GM21423 (cell line): Measurements from ENCODE around the gene DMKN.
"Not testable (repeated sequence)": the region's sequence is repeated elsewhere in the genome, so short reads cannot be mapped to it uniquely, and the experiment has no call there.

ENCODE experiments used
- ATAC-seq: cut with Tn5 transposase; IDR thresholded peaks from one replicate; pipeline ENCODE4 v1.9.1; 2021; ENCODE audit warnings: mild to moderate bottlenecking, moderate library complexity; ENCODE audit not compliant: unreplicated experiment

The DMKN gene

DNA sequence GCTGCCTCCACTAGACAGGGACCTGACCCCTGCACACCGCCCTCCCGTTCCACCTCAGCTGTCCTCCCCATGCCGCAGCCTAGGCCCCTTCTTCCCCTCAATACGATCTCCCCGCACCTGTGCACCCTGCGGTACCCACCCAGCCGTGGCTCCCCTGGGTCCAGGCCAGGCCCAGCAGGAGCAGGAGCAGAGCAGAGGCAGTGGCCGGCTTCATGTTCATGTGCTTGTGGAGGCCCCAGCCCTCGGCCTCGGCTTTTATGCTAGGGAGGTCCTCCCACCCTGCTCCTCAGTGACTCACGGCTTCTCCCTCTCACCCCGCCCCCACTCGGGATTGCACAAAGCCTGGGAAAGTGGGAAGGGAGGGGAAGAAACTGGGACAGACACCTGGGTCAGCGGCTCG is 11.8 kb downstream of the DMKN start:
- no peak for ATAC-seq

DNA sequence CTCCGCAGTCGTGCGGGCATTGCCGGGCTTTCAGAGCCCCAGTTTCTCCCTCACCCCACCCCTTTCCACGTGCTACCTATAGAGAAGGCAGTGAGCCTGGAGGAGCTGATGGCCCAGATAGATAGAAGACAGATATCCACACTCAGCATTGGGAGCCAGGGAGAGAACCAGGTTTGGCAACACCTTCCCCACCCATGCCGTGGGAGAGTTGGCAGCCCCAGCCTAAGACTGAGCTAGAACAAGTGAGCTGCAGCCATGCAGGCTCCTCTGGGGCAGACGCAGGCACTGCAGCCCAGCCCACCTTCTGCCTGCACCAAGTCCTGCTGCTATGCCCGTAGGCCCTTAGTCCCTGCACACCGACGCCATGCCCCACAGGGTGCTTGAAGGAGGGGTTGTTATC is 12.8 kb downstream of the DMKN start:
- no peak for ATAC-seq

DNA sequence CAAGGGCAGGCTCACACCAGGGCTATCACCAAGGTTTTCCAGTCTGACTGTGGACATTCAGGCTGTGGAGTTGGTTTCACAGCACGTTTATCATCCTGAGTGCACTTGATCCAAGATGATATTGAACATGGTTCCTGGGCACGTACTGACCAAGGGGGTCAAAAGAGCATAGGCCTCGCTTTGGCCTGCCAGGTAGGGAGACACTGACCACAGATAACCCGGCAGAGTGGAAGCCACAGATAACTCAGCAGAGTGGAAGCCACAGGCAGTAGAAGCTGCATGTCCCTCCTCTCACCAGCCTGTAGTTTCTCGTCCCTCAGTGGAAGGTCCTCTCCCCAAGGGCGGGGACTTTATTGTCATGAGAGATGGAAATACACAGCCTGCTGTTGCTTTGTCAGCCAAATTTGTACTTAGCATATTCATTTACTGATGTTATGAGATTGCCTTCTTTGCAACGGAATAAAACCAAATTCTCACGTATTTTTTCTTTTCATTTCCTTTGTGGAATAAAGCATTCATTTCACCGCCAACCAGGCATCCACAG is 14.4 kb downstream of the DMKN start:
- no peak for ATAC-seq

DNA sequence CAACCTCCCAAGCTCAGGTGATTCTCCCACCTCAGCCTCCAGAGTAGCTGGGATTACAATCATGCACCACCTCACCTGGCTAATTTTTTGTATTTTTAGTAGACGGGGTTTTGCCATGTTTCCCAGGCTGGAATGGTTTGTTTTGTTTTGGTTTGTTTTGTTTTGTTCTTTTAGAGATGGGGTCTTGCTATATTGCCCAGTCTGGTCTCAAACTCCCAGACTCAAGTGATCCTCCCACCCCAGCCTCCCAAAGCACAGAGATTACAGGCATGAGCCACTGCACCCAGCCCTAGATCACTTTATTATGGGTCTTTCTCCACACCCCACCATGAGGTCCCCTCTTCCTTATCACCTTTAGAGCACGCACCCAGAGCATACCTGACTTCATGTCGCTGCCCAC is 15.2 kb downstream of the DMKN start:
- ATAC-seq: no peak

DNA sequence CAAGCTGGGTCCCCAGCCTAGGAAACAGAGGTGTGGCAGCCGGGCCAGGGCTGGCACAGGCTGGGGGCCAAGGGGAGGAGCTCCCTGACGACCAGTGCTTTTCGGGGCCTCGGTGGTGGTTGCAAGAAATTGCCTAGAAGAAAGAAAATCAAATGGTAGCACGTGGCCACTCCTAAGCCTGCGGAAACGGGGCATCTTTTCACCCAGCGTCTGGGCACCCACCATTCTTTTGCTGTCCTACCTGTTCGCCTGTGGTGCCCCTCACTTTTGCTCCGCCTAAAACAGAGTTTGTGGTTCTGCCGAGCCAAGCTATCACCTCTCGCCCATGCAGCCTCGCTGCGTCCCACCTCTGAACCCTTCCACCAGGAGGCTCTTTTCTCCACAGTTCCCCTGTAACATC is 16.0 kb downstream of the DMKN start:
- no peak for ATAC-seq

DNA sequence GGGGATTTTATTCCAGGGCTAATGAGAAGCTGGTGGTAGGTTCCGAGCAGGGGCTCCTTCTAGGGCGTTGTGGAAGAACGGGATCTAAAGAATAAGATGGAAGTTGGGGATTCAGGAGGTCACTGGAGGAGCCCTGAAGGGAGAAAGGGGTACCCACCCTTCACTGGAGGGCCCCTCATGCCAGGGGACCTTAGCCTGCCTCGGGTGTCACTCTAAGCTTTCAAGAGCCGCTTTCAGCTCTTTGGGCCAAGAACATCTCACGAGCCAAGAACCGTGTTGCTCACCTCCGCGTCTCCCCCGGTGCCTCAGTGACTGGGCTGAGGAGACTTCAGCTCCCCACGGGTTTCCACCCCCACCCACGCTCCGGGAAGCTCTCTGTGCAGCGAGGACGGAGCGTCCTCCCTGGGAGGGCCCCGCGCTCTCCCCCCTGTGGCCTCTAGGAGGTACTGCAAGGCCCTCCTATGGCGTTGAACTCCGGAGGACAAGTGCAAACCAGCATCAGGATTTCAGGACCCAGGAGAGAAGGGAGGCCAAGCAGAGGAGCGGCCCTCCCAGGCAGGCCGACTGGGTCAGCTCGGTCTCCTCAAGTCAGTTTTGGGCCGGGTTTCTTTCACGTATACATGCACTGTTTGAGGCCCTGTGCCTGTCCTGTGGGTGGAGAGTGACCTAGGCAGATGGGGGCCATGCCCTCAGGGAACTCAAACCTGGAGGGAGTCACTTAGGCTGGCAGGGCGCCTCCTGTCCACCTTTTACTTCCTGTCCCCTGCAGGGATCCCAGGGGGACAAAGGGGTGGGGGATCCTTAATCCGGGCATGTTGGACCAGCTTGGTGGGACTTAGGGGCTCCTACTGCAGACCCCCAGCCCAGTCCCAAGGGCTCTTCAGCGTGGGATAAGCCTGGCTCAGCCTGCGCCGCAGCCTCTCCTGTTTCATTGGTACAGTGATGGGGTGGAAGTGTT is 18.1 kb downstream of the DMKN start:
- no peak for ATAC-seq

DNA sequence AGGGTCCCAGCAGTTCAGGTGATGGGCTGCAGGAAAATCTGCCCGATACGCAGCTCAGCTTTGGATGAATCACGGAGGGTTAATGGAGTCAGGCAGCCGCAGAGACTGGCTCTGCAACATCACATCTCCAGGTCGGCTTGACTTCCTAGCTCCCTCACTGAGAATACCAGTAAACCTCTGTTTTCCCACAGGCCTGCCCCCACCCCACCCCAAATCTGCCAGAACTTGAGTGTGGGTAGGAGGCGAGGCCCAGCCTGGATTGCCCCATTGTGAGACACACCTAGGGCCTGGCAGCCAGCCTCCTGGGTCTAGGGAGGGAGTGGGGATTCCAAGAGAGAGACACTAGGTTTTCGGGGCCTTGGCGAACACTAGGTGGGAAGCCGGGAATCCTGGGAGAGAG is 19.5 kb downstream of the DMKN start:
- ATAC-seq: no peak

DNA sequence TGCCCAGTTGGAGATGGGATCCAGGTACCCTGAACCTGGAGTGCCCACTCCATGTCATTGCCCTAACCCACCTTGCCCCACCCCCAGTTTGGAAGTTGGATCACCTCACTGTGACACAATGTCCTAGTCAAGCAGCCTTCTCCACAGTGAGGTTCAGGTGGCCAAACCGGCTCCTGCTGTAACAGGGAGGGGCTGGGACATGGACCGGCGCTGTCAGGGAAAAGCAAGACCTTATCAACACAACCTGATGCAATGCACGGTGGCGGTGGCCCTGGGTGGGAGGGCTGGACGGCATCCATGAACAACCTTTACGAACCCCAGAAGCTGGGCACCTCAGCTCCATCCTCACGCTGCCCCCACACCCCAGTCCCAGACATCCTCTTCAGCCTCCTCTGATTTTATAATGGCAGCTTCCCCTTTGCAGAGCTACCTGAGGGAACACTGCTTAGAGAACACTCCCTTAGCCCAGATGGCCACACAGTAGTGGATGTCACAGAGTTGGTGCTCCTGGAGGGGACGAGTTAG is 21.6 kb downstream of the DMKN start:
- no peak for ATAC-seq

DNA sequence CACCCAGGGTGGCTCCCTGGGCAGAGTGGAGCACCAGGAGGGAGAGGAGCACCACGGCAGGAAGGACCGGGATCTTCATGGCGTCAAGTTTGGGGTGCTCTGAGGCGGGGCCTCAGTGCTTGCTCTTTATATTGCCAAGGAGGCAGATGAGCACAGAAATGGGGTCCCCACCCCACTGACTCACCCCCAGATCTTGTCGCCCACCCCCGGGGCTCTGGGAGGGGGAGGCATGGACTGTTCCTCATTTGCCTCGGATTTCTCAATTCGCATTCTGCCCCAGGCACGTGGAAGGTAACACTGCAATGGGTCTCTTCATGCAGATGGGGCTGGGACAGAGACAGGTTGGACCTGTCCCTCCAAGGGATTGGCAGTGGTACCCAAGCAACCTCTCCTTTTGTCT is 23.1 kb downstream of the DMKN start, which contains the start of gene KRTDAP:
Gene KRTDAP (minus strand): TSS at position 101 of the 400 bp plus-strand sequence. CDS start 22 bp downstream, at position 79.
- ATAC-seq: no peak

DNA sequence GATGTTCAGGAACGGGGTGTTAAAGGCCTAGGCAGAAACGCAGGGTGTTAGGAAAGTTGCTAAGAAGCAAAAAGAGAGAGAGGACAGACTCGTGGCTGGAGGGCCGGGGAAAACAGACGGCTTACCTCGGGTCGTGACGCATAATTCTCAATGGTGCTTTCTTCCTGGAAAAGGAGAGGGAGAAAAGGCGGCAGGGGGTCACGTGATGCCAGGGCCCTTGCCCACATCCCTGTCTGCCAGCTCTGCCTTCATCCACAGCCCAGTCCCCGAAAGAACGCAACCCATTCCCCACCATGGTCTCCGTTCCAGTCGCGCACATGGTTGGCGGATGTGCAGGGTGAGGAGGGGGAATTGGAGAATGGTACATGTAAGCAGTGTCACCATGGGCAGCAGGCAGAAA is 24.8 kb downstream of the DMKN start:
- ATAC-seq: no peak

DNA sequence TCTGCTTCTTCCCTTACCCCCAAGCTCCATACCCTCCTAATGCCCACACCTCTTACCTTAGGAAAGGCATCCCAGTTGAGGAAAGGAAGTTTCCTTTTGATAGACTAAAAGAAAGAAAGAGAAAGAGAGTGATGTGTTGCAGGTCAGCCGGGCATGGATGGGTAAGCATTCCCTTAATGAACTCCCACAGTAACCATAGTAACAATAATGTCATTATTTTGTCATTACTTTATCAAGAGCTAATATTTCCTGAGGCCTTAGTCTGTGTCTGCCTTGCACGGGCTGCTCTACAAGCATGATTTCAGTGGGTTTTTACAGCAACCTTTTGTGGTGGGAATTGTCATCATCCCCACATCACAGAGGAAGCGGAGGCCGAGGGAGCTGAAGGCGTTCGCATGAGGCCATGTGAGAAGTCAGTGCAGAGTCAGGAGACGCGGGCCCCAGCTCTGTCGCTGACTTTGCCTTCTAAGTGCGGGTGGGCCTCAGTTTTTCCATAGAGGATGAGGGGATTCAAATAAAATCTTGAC is 25.7 kb downstream of the DMKN start:
- no peak for ATAC-seq

DNA sequence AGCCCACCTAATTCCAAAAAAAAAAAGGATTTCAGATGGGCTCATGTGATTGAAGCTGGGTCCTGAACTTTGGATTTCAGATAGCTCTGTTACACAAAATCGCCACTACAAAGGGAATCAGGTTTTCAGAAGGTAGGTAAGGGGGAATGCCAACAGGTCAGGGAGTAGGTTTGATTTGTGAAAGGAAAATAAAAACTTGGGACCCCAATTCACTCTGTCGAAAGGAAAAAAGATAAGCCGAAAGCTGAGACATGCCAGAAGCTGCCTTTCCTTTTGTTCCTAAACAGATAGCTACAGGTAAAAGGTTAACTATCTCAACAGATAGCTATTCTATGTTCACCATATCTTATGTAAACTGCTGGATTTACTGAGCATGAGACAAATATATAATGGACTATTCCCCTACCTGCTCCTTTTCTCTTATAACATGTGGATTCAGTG is 27.2 kb downstream of the DMKN start:
- ATAC-seq: no peak

DNA sequence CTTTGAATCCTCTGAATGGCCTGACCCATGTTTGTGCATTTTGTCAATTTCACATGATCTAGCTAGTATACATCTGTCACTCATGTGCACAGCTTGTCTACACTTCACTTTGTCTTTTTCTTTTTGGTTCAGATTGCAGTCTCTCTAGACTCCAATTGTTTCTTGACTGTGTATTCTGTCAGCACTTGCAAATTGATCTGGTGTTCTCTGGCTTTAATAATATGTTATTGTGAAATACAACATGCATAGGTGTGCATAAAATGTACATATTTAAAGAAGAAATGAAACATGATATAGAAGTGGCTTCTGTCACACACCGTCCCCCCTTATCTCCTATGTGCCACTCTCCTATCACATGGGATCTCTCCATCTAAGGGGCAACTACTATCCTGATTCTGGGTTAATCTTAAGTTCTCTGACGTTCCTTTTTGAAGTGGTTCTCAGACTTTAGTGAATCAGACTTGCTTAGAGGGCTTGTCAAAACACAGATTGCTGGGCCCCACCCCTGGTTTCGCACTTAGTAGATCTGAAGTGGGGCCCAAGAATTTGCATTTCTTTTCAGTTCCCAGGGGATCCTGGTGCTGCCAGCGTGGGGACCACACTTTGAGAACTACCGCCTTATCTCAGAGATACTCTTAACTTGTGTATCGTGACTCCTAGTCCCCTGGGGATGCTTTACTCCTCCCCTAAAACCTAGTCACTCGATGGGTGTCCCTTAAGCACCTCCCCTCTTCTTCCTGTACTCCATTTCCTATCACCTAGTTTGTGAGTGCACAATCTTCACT is 29.0 kb downstream of the DMKN start:
- peak; percentile 72 for ATAC-seq

DNA sequence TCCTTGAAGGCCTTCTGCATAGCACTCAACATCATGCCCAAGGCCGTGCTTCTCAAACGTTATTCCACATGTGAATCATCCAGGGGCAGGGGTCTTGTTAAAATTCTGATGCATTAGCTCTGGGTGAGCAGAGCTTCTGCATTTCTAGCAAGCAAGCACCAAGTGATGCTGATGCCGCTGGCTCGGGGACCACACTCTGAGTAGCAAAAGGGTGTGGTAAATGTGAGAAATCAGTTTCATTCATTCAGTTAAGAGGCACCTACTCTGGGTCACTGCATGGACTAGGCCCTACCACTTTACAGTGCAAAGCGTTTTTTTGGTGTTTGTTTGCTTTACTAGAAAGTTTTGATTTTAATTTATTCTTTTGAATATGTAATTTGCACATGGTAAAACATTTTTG is 30.4 kb downstream of the DMKN start:
- ATAC-seq: no peak

DNA sequence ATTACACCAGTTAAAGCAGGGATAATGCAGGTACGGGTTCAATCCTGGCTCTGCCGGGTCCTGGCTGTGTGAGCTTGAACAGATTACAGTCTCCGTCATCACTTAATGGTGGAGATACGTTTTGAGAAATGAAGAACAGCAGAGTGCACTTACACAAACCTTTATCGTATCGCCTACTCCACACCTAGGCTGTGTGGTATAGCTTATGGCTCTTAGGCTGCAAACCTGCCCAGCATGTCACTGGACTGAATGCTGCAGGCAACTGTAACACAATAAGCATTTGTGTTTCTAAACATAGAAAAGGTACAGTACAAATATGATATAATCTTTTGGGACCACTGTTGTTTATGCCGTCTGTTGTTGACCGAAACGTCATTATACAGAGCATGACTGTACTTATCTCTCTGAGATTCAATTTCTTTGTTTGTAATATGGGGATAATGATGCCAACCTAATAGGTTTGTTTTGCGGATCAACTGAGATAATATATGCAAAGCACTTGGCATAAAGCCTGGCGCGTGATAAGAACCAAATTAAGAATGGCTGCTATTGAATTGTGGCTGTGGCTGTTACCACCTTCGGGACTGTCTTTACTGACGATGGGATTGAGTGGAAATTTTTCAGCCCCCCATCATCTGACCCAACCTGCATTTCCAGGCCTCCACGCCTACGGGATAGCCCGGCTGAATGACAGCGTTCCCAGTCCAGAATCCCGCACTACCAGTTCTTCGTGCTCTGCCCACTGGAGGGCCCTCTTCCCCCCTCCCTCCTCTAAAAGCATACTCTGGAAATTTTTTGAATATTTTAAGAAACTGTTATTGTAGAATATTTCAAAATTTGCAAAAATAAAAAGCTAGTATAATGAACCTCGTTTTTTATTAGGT is 34.4 kb downstream of the DMKN start:
- no peak for ATAC-seq

DNA sequence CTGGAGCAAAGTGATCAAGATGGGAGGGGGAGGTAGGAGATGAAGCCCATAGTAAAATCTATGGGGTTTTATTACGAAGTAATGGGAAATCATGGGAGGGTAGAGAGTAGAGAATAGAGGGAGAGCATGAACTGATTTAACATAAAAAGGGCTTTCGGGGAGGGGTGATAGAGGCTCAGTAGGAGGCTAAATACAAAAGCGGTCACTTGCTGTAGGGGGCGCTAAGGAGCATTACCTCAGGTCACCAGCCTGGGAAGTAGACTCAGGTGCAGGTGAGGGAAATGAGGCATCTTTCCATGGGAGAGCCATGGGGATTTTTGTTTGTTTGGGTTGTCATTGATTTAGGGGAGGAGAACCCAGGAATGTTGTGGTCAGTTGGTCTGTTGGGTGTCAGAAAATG is 37.3 kb downstream of the DMKN start:
- no peak for ATAC-seq

DNA sequence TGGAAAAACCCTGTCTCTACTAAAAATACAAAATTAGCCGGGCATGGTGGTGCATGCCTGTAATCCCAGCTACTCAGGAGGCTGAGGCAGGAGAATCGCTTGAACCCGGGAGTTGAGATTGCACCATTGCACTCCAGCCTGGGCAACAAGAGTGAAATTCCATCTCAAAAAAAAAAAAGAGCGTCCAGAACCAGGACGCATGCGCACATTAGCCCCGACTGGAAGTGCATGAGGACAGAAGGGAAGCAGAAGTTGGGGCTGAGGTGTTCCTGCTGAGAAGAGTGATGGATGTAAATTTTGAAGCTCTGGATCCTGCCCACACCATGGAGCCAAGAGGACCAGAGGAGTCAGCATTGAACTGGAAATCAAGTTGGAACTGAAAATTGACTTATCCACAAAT is 38.9 kb downstream of the DMKN start:
- ATAC-seq: not testable (repeated sequence)

DNA sequence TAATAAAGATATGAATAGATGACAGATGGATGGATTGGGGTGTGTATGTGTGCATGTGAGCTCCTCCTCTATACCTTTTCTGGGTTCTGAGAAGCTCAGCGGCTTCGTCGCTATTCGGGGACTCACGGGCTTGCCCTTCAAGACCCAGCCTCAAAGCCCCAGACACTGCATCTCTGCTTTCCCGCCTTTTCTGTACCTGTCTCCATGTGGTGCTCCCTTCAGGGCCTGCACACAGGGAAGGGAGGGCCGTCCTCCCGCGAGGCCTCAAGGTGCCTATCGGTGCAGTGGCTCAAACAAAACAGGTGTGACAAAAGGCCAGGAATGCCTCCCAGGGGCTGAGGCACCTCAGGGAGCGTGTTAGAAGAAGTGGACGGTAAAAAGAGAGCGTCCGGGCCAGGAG is 39.3 kb downstream of the DMKN start:
- ATAC-seq: no peak

DNA sequence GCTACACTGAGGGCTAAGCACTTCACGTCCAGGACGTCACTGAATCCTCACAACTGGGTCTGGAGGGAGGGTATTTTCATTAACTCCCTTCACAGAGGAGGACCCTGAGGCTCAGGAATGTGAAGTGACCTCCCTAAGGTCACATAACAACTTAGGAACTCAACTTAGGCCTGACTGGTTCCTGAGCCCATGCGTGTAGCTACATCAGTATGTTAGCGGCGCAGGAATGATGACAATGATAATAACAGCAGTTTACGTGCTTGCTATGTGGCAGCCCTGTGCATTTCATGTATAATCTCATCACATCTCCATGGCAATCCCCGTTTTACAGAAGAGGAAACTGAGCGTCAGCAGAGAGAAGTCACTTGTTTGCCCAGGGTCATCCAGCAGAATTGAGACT is 41.5 kb downstream of the DMKN start:
- ATAC-seq: no peak

DNA sequence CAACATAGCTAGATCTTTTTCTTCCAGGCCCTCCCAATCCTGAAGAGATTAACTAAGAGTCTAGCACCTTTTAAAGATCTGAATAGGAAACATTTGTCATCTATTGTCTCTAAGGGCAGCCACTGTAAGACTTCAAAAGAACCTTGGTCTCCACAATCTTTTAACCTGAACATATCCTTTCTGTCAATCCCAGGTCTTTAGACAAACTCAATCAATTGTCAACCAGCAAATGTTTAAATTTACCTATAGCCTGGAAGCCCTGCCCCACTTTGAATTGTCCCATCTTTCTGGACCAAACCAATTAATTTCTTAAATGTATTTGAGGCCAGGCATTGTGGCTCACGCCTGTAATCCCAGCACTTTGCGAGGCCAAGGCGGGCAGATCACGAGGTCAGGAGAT is 42.4 kb downstream of the DMKN start:
- not testable (repeated sequence) for ATAC-seq
